Measurements from ENCODE around the gene ATP5F1B.

GRCh38 chr12:56593909-56594621, 51.7 kb downstream of the ATP5F1B start:
- TF ChIP-seq CTCF (IDR thresholded peaks at IDR 0.05; ENCODE audit: insufficient read depth, low read length) (peak; percentile 80), POLR2AphosphoS5 (IDR thresholded peaks at IDR 0.05; ENCODE audit: low read depth) (no peak), GABPA (IDR thresholded peaks at IDR 0.05; ENCODE audit: low read depth) (no peak), SPI1 (IDR thresholded peaks at IDR 0.05; ENCODE audit: borderline replicate concordance, low read depth) (no peak)

Data from HL-60 (cell line).